Stimulated activated CD8-positive, alpha-beta memory T cell treated with anti-CD3 and anti-CD28 coated beads, Interleukin-4, amount 100 ng/mL, for 1 hour (primary cell): ENCODE data around the gene SLC22A1.
"Not testable (repeated sequence)": the region's sequence is repeated elsewhere in the genome, so short reads cannot be mapped to it uniquely, and the experiment has no call there.

Source experiments
- DNase-seq, 2 donors: peaks; one replicate each; pipeline ENCODE4 v3.0.0-alpha.2; 2020; ENCODE audit warnings: low read depth in 2 of 2, low spot score in 1 of 2

SLC22A1 gene

GRCh38 chr6:160121981-160122380 lies 366 bp downstream of the SLC22A1 start:
- no peak for DNase-seq

- DNase-seq: no peak
Measured at GRCh38 chr6:160122744-160123143, 1.1 kb downstream of the SLC22A1 start.

GRCh38 chr6:160124007-160124406 lies 2.4 kb downstream of the SLC22A1 start:
- no peak for DNase-seq

GRCh38 chr6:160124605-160125004 lies 3.0 kb downstream of the SLC22A1 start:
- DNase-seq: no peak

- DNase-seq: not testable (repeated sequence)
Measured at GRCh38 chr6:160125105-160125504, 3.5 kb downstream of the SLC22A1 start.

- no peak for DNase-seq
Measured at GRCh38 chr6:160127270-160128124, 5.9 kb downstream of the SLC22A1 start.

GRCh38 chr6:160128125-160128683 lies 6.6 kb downstream of the SLC22A1 start:
- DNase-seq: no peak

- no peak for DNase-seq
Measured at GRCh38 chr6:160128879-160129516, 7.4 kb downstream of the SLC22A1 start.

GRCh38 chr6:160129881-160130615 lies 8.4 kb downstream of the SLC22A1 start:
- DNase-seq: no peak

GRCh38 chr6:160130729-160131484 lies 9.3 kb downstream of the SLC22A1 start:
- no peak for DNase-seq

- no peak for DNase-seq
Measured at GRCh38 chr6:160131636-160132296, 10.2 kb downstream of the SLC22A1 start.

GRCh38 chr6:160132297-160132637 lies 10.7 kb downstream of the SLC22A1 start:
- DNase-seq: no peak

- DNase-seq: no peak
Measured at GRCh38 chr6:160132776-160133338, 11.2 kb downstream of the SLC22A1 start.

GRCh38 chr6:160133441-160134336 lies 12.1 kb downstream of the SLC22A1 start:
- no peak for DNase-seq

- not testable (repeated sequence) for DNase-seq
Measured at GRCh38 chr6:160134337-160134751, 12.7 kb downstream of the SLC22A1 start.

- no peak for DNase-seq
Measured at GRCh38 chr6:160134779-160135547, 13.3 kb downstream of the SLC22A1 start.

- DNase-seq: no peak
Measured at GRCh38 chr6:160135907-160136655, 14.5 kb downstream of the SLC22A1 start.
